AG04450 (cell line): Measurements from ENCODE around the gene NID1. TPM values are rescaled to one million over a fixed set of nuclear protein-coding genes. Genes with fewer than 3 reads are reported as not detected.
A peak's percentile ranks its signal among the peaks of the same experiment; 100 is the strongest.

Experiments
- CTCF ChIA-PET: fragments of 300-600, 350-600 bp; formaldehyde crosslinking; extraction: SDS; loops from one replicate; lab custom pipeline; 2022; ENCODE audit warnings: antibody characterized with exemption, inconsistent platforms; lab: Charles Lee
- POLR2A ChIA-PET: fragments of 350-600 bp; formaldehyde crosslinking; extraction: SDS; loops from one replicate; lab custom pipeline; 2021; ENCODE audit warnings: antibody characterized with exemption, inconsistent platforms; lab: Yijun Ruan, JAX
- DNase-seq: peaks from one replicate; pipeline ENCODE4 v3.0.0-alpha.2; 2011; ENCODE audit warnings: low read depth, low spot score
- H3K27ac ChIP-seq: one replicate; pipeline ENCODE4 v1.5.1; 2012; ENCODE audit warnings: low read depth, low read length, control low read depth
- H3K27me3 ChIP-seq: one replicate; pipeline ENCODE4 v1.6.0; 2012; ENCODE audit warnings: low read length; ENCODE audit not compliant: control insufficient read depth, insufficient read depth
- H3K4me3 ChIP-seq: 2 replicates; pipeline ENCODE4 v1.5.1; 2011; ENCODE audit warnings: mild to moderate bottlenecking, low read depth, low read length, control low read depth
- H3K9me3 ChIP-seq: 2 replicates; pipeline ENCODE4 v1.5.1; 2012; ENCODE audit warnings: low read length; ENCODE audit not compliant: control insufficient read depth, insufficient read depth
- polyA plus RNA-seq: library from polyadenylated mRNA; depleted of rRNA; stranded (reverse); fragments of >200 nt; gene quantifications from 2 replicates; pipeline ENCODE4 v1.2.3, GENCODE V29; 2011
- TF ChIP-seq, protein P1 (sequence below): IDR thresholded peaks from 2 replicates; pipeline ENCODE4 v1.5.1; 2011; ENCODE audit warnings: low read depth, low read length, control low read depth, inconsistent platforms

Gene NID1
- polyA plus RNA-seq, 1 experiment, result 137 TPM

DNA sequence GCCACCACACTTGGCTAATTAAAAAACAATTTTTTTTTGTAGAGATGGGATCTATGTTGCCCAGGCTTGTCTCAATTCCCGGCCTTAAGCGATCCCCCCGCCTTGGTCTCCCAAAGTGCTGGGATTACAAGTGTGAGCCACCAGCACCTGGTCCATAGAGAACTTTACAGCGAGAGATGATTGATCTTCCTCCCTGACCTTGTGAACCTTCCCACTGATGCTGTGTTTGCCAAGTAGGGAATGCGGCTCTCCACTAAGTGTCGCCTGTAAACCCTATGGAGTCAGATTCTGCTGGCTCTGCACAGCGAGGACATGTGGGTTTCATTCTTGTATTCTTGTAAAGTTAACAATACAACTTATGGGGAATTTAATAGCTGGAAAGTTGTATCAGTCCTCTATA, 116.9 kb downstream of the NID1 start:
- no peak overlapping the region for H3K27ac ChIP-seq
- TF ChIP-seq, protein P1, sequence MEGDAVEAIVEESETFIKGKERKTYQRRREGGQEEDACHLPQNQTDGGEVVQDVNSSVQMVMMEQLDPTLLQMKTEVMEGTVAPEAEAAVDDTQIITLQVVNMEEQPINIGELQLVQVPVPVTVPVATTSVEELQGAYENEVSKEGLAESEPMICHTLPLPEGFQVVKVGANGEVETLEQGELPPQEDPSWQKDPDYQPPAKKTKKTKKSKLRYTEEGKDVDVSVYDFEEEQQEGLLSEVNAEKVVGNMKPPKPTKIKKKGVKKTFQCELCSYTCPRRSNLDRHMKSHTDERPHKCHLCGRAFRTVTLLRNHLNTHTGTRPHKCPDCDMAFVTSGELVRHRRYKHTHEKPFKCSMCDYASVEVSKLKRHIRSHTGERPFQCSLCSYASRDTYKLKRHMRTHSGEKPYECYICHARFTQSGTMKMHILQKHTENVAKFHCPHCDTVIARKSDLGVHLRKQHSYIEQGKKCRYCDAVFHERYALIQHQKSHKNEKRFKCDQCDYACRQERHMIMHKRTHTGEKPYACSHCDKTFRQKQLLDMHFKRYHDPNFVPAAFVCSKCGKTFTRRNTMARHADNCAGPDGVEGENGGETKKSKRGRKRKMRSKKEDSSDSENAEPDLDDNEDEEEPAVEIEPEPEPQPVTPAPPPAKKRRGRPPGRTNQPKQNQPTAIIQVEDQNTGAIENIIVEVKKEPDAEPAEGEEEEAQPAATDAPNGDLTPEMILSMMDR, result no peak
- H3K9me3 ChIP-seq, result peaks cover 18% of the 10 kb centered on the region
- H3K27me3 ChIP-seq, result no peaks in the 10 kb centered on the region
- CTCF ChIA-PET, result interaction anchor here (5.8 kb wide), 1 partner anchor 23 kb away, joined by 24 read pairs; no protein-coding TSS in a partner anchor
- no peak overlapping the region for H3K4me3 ChIP-seq
- POLR2A ChIA-PET, result no interaction called here
- DNase-seq, result no peak

DNA sequence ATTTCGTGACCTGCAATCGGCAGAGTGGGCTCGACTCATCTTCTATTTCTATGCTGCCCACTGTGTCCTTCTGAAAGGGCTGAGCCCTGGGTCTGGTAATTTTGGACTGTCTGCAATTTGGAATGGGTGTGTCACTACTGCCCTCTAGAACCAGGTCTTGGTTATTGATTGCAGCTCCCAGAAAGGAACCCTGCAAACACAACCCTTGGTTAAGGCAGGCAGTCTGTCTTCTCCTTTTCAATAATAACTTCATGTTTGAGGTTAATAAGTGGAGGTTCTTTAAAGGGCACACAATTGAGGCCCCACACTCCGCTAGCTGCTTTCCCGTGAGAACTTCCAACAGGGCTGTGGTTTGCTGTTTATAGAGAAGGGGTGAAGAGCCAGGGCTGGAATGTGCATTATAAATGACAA, 118.3 kb downstream of the NID1 start:
- H3K9me3 ChIP-seq, result peaks cover 11% of the 10 kb centered on the region
- POLR2A ChIA-PET, result interaction anchor here (1.0 kb wide), 1 partner anchor 81 kb away, joined by 3 read pairs; no protein-coding TSS in a partner anchor
- no peak overlapping the region for H3K4me3 ChIP-seq
- no peak overlapping the region for H3K27ac ChIP-seq
- DNase-seq, result peak; percentile 60
- no peaks in the 10 kb centered on the region for H3K27me3 ChIP-seq
- CTCF ChIA-PET, result no interaction called here
- TF ChIP-seq, protein P1, result peak; percentile 15; the same call in 1 of the 2 replicates

DNA sequence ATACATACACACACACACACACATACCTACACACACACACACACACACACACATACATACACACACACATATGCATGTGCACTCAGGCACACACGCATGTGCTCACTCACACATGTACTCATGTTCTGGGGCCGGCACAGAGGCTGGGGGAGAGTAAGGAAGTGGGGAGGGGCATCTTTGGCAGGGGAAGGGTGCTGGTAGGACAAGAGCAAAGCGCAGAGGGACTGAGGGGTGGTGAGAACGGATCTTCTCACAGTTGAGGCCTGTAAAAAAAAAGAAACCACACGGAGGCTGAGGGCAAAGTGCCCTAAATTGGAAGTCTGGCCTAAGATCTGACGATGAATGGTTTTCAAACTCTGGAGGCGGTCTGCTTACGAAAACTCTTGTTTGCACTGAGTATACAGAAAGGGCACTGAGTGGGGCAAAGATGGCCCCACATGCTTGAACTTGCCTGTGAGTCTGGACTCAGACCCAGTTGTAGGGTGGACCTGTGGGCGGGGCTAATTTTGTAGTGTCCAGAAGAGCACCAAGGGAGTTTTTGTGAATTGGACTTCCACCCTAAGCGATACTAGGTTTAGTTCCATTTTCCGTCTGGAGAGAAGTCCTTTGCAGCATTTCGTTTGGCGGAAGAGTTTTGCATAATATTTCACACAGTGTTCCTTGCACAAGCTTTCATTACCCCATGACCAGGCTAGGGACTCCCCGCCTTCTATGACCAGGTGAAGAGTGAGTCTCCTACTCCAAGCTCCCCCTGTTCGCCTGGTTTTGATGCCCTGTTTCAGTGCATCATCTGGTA, 118.9 kb downstream of the NID1 start:
- TF ChIP-seq, protein P1, result no peak
- POLR2A ChIA-PET, result interaction anchor here (1.0 kb wide), 1 partner anchor 80 kb away, joined by 3 read pairs; no protein-coding TSS in a partner anchor
- CTCF ChIA-PET, result no interaction called here

DNA sequence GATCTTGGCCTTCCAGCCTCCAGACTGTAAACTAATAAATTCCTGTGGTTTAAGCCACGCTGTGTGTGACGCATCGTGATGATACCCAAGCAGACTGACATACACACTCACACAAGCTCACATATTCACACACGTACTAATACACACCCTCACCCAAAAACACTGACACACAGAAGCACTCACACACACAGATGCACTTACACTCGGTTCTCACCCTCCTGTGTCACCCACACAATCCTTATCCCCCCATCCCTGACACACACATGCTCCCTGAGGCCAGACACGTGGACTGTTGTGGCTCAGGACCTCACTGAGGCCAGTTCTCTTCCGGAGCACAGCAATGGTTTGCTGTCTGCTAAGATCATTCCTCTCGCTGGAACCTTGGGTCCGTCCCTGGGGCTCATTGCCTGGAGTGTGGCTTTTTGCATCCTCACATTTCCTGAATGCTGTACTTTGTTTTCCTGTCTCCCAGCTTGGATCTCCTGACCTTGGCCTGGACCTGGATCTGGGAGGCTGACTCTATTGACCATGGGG, 121.2 kb downstream of the NID1 start:
- peaks cover 4% of the 10 kb centered on the region; the same call in 1 of the 2 replicates for H3K9me3 ChIP-seq
- DNase-seq, result peak; percentile 96
- no peak overlapping the region for H3K4me3 ChIP-seq
- ChIA-PET CTCF (interaction anchor here (0.5 to 1.3 kb wide), 2 partner anchors 28 to 161 kb away, joined by 3 to 10 read pairs; no protein-coding TSS in a partner anchor), POLR2A (interaction anchor here (0.8 to 1.7 kb wide), 5 partner anchors 20 to 42 kb away, joined by 3 to 6 read pairs (median 4); no protein-coding TSS in a partner anchor)
- H3K27ac ChIP-seq, result peak overlapping the region; percentile 71
- TF ChIP-seq, protein P1, result no peak
- H3K27me3 ChIP-seq, result no peaks in the 10 kb centered on the region

More for the DNA sequence above, 118.9 kb downstream of the NID1 start:
- Histone ChIP-seq H3K27ac (no peak overlapping the region), H3K9me3 (peaks cover 10% of the 10 kb centered on the region), H3K27me3 (no peaks in the 10 kb centered on the region), H3K4me3 (no peak overlapping the region)
- DNase-seq, result no peak
